ENCODE measurements around the gene PPIAL4G. TPM values are rescaled to one million over a fixed set of nuclear protein-coding genes. Genes with fewer than 3 reads are reported as not detected.
"Not testable (repeated sequence)": the region's sequence is repeated elsewhere in the genome, so short reads cannot be mapped to it uniquely, and the experiment has no call there.

Gene PPIAL4G
- not detected for polyA plus RNA-seq (2013, experiment 1 of 2; ENCODE audit: insufficient read length)
- polyA plus RNA-seq (2013, experiment 2 of 2; ENCODE audit: insufficient read length): not detected

DNA sequence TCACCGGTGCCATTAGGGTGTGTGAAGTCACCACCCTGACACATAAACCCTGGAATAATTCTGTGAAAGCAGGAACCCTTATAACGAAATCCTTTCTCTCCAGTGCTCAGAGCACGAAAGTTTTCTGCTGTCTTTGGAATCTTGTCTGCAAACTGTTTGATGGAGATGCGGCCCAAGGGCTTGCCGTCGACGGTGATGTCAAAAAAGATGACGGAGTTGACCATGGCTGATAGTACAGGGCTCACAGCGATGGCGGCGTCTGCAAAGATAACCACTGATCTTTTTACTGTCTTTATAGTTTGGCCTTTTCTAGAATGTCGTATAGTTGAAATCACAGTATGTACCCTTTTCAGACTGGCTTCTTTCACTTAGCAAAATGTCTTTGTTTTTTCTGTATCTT lies at the start of gene PPIAL4G:
PPIAL4G (minus strand) TSS at position 274 of the 400 bp plus-strand sequence; CDS start at position 224, 50 bp downstream.
- not testable (repeated sequence) for DNase-seq

DNA sequence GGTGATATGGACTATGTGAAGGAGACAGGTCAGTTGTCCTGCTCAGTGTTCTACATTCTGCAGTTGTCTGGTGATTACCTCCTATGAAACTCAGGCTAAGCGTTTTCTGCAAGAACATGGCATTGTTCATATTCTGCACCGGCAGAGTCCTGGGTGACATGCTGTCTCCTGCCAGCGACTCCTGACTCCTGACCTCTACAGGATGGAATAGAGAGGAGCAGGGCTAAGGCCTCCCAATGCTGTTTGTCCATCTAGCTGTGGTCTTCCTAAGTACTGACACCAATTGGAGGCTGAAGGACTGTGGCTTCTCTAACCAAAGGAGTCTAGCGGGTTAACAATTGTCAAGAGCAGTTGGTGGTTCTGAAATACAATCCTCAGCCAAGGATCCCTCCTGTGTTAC lies 49.1 kb upstream of the PPIAL4G start:
- DNase-seq: peak; percentile 0

DNA sequence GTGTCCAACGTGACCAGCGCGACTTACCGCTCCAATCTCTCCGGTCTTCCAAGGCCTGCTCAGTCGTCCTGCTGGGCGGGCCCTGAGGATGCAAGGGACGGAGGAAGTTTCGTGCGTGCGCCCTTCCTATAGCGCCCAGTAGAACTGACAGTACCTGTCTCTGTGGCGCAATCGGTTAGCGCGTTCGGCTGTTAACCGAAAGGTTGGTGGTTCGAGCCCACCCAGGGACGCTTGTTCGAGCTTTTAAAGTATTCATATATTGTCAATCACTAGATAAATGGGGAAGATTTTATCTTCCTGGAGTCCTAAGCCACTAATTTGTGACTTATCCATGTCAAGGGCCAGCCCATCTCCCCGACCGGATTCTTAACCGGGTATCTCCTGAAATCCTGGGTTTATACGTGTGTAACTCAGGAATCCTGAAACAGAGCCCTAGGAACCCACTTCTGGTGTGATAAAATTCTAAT lies 46.0 kb upstream of the PPIAL4G start:
- DNase-seq: peak; percentile 79

DNA sequence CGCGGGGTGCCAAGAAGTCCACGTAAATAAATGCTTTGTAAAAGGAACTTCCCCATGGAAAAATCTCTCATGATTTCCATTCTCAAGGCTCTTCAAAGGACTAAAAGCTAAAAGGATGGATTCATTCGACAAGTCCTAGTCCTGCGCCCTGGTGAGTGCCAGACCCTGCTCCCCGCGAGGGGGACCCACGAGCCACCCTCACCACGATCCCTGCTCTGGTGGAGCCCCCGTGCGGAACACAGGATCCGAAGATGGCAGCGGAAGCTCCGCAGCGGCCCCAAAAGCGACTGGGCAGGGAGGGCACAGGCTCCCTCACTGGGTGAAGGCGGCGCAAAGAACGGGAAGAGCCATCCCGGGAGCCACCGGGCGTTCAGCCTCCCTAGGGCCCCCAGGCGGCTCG lies 45.5 kb upstream of the PPIAL4G start:
- DNase-seq: not testable (repeated sequence)

DNA sequence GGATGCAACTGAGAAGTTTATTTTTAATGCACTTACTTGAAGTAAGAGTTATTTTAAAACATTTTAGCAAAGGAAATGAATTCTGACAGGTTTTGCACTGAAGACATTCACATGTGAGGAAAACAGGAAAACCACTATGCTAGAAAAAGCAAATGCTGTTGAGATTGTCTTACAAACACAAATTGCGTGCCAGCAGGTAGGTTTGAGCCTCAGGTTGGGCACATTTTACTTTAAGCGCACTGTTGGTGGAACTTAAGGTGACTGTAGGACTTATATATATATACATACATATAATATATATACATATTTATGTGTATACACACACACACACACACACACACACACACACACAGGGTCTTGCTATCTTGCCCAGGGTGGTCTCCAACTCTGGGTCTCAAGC lies 43.5 kb upstream of the PPIAL4G start:
- DNase-seq: not testable (repeated sequence)

DNA sequence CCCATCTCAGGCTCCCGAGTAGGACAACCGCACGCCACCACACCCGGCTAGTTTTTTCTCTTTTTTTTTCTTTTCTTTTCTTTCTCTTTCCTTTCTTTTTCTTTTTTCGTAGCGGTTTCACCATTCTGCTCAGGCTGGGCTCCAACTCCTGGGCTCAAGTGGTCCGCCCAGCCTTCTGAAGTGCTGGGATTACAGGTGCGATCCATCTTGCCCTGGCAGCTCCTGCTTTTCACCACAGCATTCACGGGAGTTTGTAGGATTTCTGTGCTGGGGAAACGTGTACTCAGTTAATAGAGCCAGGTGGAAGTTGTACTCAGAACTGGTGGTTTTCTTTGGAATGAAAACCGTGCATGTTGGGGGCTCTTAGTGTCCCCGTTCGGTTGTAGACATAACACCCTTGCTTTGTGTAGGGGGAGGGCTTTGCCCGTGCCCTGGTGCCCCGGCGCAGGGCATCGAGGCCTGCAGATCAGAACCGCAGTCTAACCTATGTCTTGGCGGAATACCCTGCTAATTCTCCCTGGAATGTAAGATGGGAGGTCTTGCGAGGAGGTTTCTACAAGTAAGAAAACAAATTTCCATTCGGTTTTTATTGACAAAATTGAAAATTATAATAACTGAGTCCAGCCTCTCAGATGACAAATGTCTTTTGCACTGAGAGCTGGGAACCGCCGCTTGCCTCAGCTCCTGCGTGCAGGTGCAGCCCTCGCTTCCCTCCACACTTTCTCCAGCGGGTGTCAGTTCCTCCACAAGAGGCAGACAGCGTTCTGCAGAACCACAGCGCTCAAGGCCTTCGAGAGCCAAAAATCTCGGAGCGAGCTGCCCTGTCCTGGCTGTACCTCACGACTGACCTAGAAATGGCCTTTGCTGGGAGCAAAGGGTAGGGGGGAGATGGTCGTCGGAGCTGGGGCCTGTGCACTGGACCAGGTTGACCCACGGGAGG lies 40.4 kb upstream of the PPIAL4G start:
- not testable (repeated sequence) for DNase-seq

DNA sequence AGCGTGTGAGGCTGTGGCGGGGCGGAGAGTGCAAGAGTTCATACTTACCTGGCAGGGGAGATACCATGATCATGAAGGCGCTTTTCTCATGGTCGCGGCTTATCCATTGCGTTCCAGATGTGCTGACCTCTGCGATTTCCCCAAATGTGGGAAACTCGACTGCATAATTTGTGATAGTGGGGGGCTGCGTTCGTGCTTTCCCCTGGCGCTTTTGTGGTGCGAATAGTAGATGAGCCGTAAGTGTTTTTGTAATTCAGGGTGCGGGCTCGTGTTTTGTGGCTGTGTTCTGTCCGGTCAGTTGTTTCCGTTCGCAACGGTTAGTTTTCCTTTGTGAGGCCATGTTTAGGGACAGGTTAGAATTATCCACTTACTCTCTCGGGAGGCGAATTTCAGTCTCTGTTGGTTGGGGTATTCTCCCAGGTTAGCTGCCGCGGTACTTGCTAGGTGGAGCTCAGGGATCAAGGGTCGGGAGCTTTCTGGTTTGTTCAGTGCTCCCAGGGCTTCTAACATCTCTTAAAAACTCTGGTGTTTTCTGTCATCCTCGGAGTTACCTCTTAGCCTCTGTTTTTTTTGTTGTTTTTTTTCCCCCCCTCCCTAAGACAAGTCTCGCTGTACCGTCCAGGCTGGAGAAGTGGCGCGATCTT lies 39.6 kb upstream of the PPIAL4G start:
- DNase-seq: peak; percentile 98

DNA sequence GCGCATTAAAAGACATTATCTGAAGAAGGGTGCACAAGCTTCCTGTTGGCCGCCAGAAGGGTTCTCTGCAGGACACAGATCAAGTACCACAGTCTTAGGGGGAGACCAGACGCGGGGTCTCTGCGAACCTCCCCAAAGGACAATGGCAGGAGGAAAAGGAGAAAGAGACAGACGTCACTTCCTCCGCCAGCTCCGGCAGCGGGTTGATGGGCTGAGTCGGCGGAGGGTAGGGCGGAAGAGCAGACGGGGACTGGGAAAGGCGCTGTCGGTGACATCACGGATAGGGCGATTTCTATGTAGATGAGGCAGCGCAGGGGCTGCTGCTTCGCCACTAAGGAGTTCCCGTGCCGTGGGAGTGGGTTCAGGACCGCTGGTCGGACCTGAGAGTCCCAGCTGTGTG lies 39.0 kb upstream of the PPIAL4G start:
- peak; percentile 89 for DNase-seq

DNA sequence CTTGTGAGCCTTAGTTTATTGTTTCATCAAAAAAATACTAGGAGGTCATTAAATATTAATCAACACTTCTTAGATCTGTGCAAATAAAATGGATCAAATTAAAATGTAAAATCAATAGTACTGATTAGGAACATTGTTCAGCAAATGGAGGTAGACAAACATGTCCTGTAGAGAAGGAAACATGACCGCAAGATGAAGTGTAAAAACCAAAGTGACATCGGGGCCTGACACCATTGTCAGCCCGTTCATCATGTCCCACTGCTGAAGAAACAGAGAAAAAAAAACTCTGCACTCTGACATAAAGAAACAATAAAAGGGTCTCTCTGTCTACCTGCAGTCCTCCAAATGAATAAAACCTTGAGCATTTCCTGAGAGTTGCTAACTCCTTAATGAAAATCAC lies 31.2 kb upstream of the PPIAL4G start:
- not testable (repeated sequence) for DNase-seq

DNA sequence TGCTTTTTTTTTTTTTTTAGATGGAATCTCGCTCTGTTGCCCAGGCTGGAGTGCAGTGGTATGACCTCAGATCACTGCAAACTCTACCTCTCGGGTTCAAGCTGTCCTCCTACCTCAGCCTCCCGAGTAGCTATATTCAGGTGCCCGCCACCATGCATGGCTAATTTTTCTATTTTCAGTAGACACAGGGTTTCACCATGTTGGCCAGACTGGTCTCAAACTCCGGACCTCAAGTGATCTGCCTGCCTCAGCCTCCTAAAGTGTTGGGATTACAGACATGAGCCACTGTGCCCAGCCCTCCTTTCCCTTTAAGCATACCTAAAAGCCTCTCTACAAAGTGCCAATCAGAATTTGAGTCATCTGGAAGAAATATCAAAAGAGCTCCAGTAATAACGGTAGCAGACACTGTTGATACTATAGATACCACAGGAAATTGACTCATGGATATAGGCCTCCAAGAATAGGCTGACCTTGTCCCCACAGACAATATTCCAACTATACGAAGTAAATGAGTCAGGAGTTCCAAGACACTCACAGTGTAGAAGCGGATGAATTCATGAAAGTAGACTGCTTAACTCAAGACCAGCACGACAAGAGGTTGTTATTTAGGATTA lies 29.6 kb upstream of the PPIAL4G start:
- DNase-seq: peak; percentile 67

DNA sequence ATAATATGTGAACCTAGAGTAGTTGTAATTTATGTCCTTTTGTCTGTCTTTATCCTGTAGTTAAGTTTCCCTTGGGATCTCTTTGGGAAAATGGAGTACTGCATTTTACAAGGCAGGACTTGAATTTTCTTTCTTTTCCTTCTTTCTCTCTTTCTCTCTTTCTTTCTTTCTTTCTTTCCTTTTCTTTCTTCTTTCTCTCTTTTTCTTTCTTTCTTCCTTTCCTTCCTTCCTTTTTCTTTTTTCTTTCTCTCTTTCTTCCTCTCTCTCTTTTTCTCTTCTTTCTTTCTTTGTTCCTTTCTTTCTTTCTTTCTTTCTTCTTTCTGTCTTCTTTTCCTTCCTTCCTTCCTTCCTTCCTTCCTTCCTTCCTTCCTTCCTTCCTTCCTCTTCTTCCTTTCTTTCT lies 10.8 kb upstream of the PPIAL4G start:
- not testable (repeated sequence) for DNase-seq

DNA sequence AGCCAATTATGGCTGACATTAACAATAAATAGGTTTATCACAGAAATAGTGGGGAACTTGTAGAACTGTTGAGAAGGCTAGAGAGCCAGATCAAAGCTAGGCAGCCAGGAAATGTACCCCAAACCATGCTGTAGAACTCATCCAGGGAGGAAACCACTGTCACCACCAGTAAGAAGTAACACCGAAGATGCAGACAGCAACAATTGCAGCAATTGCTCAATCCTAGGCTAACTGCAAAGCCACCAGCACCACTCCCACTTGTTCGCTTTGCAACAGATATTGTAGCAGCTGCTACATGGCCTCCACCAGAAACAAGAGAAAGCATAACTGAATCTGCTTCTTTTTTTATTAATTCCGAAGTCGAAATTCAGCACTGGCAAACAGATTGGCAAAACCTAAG lies 2.0 kb downstream of the PPIAL4G start:
- DNase-seq: not testable (repeated sequence)

DNA sequence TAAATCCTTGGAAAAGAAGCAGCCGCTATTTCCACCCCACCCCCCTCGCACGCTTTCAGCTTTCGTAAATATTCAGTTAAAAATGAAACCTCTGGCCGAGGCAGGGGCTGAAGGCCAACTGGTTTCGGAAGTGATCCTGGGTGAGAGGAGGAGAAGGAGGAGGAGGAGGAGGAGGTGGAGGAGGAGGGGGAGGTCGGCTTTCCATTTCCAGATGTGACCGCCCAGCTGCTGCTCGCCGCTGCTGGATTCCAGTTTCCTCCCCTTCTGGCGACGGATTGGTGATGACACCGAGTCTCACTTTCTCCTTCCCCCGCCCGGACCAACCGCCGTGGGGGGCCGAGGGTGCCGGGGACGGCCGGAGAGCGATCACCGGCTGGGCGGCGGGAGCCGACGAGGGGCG lies 23.4 kb downstream of the PPIAL4G start:
- DNase-seq: not testable (repeated sequence)

DNA sequence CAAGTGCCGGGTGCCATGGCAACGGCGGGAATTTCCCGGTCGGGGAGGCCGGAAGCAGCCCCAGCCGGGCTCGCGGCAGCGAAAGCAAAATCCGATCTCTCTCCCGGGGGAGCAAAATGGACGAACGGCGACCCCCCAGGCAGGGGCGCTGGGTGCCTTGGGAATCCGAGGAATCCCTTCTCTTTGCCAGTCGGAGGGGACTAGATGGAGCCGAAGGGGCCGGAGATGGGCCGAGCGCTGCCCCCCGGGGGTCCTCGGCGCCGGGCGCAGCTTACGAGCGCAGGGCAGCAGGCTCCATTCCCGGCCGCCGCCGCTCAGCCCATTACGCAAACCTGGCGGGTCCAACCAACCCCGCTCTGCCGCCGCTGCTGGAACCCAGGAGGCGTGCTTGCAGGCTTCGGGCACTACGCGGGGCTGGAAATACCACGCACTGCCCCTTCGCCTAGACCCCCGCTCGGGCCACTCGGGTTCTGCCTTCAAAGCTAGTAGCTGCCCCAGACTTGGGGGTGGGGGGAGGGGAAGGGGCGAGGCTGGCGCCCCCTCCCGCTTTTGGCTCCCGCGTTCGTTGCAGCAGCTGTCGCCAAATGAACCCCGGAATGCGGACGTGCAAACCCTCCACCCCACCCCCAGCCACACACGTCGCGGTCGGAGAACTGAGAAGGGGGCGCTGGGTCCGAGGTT lies 24.1 kb downstream of the PPIAL4G start:
- DNase-seq: not testable (repeated sequence)

DNA sequence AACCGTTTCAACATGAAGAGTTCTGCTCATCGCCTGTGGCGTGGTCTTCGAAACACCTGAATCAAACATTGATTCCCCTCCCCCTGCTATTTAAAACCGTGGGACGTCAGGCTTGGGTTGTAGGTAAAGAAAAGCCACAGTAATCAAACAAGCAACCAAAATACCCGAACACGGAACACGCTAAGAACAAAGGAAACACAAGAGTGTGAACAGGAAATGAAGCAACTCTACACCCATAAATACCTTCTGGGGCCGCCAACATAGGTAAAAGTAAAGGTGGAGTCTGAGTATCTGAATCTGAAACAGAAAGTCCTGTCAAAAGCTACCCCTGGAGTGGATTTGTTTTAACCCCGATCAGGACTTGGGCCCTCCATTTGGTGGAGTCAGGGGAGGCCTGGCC lies 24.7 kb downstream of the PPIAL4G start:
- DNase-seq: not testable (repeated sequence)

DNA sequence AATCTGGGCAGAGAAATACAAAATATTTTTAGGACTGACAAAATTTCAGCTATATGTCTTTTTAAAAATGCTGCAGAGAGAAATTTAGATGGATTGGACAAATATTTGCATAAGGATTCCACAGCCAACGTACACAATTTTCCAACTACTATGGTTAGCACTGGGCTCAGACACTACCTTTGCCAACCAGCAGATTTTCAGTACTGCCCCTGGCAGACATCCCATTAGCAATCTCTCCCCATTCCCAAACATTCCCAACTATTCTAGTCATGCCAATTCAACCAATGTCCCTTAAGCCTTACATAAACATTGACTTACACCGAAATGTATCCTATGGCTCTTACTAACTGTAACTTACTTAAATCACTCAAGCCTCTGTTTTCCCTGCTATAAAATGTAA lies 30.3 kb downstream of the PPIAL4G start:
- DNase-seq: peak; percentile 86

DNA sequence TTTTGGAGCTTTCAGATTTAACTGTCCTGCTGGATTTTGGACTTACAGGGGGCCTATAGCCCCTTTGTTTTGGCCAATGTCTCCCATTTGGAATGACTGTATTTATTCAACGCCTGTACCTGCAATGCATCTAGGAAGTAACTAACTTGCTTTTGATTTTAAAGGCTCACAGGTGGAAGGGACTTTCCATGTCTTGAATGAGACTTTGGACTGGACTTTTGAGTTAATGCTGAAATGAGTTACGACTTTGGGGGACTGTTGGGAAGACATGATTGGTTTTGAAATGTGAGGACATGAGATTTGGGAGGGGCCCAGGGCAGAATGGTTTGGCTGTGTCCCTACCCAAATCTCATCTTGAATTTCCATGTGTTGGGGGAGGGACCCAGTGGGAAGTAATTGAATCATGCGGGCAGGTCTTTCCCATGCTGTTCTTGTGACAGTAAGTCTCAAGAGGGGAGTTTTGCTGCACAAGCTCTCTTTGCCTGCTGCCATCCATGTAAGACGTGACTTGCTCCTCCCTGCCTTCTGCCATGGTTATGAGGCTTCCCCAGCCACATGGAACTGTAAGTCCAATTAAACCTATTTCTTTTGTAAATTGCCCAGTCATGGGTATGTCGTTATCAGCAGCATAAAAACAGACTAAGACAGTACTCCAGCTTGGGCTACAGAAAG lies 43.3 kb downstream of the PPIAL4G start:
- DNase-seq: not testable (repeated sequence)

DNA sequence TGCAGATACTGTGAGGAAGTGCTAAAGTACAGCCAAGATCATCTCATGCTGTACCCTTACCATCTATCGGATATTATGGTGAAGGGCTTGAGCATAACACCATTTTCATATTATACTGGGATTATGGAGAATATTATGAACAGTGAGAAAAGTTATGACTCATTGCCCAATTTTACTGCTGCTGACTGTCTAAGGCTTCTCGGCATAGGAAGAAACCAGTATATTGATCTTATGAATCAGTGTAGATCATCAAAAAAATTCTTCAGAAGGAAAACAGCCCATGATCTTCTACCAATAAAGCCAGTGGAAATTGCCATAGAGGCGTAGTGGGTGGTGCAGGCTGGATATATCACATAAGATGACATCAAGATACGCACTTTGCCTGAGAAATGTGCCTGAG lies 47.7 kb downstream of the PPIAL4G start:
- no peak for DNase-seq

DNA sequence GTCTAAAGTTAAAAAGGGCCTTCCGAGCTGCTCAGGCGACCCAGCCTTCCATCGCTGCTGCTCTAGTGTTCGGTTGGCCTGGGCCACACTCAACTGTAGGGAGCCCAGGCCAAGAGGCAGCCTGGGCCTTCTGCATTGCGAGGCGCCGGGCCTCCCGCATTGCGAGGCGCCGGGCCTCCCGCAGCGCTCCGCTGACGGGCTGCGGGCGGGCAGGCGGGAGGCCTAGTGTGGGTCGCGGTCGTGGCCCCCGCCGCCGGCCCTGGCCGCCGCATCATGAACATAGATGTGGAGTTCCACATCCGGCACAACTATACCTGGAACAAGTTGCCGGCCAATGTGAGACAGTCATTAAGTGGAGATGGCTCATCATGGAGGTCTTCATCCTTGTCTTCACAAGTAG lies 48.3 kb downstream of the PPIAL4G start:
- no peak for DNase-seq

DNA sequence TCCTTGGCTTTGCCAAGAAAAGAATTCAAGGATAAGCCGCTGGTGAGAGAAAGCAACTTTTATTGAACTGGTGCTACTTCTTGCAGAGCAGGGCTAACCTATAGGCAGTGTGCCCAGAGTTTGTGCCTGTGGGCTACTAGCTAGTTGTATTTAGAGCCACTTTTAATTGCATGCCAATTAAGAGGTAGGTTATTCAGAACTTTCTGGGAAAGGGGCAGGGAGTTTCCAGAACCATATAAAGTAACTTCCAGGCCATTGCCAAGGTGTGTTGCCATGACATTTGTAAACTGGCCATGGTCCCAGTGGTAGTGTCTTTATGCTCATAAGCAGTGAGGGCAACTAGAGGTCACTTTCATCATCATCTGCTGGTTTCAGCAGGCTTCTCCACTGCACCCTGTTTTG lies 50.2 kb downstream of the PPIAL4G start:
- not testable (repeated sequence) for DNase-seq
